Transverse colon (tissue), 4 donors: ENCODE results near the gene BCL2L1.

Source experiments
- POLR2AphosphoS5 ChIP-seq, 3 donors: sonication (generic); formaldehyde crosslinking; IDR thresholded peaks; one replicate each; pipeline ENCODE4 v1.6.1; 2016; ENCODE audit warnings: antibody characterized with exemption in 3 of 3
- TF ChIP-seq, protein P1 (sequence below), 5 experiments: fragments of 200-600 bp in 3 of 5; fragments of 450-650 bp in 2 of 5; sonication (generic) in 3 of 5; IDR thresholded peaks; 1 replicate in 2 of 5; 2 replicates in 3 of 5; pipeline ENCODE4 v1.5.1; 2016 to 2017; ENCODE audit warnings: antibody characterized with exemption in 5 of 5, inconsistent platforms in 3 of 5, mild to moderate bottlenecking in 2 of 5, moderate library complexity in 1 of 5

DNA sequence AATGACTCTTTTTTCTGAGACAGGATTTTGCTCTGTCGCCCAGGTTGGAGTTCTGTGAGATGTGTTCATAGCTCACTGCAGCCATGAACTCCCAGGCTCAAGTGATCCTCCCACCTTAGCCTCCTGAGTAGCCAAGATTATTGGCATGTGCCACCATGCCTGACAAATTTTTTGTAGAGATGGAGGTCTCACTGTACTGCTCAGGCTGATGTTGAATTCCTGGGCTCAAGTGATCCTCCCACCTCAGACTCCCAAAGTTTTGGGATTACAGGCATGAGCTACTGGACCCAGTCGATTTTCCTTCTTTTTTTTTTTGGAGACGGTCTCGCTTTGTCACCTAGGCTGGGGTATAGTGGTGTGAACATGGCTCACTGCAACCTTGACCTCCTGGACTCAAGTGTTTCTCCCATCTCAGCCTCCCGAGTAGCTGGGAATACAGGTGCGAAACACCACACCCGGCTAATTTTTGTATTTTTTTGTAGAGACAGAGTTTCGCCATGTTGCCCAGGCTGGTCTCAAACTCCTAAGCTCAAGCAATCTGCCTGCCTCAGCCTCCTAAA lies 24.3 kb downstream of the BCL2L1 start:
- no peak for TF ChIP-seq POLR2AphosphoS5 (IDR thresholded peaks at IDR 0.05)
- TF ChIP-seq, protein P1, sequence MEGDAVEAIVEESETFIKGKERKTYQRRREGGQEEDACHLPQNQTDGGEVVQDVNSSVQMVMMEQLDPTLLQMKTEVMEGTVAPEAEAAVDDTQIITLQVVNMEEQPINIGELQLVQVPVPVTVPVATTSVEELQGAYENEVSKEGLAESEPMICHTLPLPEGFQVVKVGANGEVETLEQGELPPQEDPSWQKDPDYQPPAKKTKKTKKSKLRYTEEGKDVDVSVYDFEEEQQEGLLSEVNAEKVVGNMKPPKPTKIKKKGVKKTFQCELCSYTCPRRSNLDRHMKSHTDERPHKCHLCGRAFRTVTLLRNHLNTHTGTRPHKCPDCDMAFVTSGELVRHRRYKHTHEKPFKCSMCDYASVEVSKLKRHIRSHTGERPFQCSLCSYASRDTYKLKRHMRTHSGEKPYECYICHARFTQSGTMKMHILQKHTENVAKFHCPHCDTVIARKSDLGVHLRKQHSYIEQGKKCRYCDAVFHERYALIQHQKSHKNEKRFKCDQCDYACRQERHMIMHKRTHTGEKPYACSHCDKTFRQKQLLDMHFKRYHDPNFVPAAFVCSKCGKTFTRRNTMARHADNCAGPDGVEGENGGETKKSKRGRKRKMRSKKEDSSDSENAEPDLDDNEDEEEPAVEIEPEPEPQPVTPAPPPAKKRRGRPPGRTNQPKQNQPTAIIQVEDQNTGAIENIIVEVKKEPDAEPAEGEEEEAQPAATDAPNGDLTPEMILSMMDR (IDR thresholded peaks at IDR 0.05): no peak
